Left colon (tissue), 2 donors: ENCODE data around the gene CCDC6. TPM values are rescaled to one million over a fixed set of nuclear protein-coding genes. Genes with fewer than 3 reads are reported as not detected.
"Not testable (repeated sequence)": the region's sequence is repeated elsewhere in the genome, so short reads cannot be mapped to it uniquely, and the experiment has no call there.

Experiments used
- ATAC-seq: fragments of 200-7000 bp; cut with Tn5 transposase; one replicate; pipeline ENCODE4 v1.9.1; 2020; ENCODE audit warnings: mild to moderate bottlenecking, moderate library complexity
- DNase-seq, 2 donors: peaks; one replicate each; pipeline ENCODE4 v3.0.0-alpha.2; 2020
- intact Hi-C, 2 donors: fragments of 100-400 bp; cut with DNase I in 1 of 2; cut with micrococcal nuclease in 1 of 2; formaldehyde crosslinking; loops; one replicate each; pipeline versions ENCODE4 v1.11.2 to v1.14.0; 2022; cut with DNase I, micrococcal nuclease
- total RNA-seq, 2 donors: library from RNA; stranded (reverse); fragmentation: NEBNext Ultra II Directional; extraction: Animal tissue kit (Norgen Biotek cat#: 25700); gene quantifications; one replicate each; pipeline ENCODE4 v1.2.1, GENCODE V29; 2021
- donor health status: DM: no; HTN: no; CAD: no.
- donor health status: DM: yes; HTN: yes; CAD: no.

The CCDC6 gene
- total RNA-seq, 2 donors from 2014 or later, result 54.9 to 60.7 TPM

DNA sequence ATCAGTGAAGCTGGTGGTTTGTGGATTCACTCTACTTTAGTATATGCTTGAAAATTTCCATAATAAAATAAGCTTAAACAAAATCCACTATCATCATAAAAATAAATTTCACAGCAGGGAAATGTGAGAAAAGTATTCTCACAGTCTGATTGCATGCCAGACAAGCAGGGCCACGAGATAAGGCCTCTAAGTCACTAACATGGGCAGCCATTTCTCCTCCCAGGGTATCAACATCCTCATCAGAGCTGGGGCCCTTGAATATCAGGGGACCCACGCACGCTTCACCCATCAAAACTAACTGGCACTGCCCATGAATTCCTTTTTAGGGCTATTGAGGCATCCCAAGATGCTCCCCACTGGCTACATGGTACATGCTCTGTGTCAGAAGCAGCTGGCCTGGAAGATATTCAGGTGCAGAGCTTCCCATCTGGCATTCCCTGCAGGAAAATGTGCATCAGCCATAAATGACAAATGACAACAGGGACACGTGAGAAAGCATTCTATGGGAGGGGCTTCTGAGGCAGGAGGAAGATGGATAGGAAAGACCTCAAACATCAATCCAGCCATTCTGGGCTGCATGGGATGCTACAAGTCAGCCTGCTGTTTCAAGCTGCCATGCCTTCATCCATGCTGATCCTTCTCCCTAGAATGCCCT is 17.4 kb downstream of the CCDC6 start:
- ATAC-seq (no peak), DNase-seq (no peak)
- intact Hi-C loops, result no loop called here

DNA sequence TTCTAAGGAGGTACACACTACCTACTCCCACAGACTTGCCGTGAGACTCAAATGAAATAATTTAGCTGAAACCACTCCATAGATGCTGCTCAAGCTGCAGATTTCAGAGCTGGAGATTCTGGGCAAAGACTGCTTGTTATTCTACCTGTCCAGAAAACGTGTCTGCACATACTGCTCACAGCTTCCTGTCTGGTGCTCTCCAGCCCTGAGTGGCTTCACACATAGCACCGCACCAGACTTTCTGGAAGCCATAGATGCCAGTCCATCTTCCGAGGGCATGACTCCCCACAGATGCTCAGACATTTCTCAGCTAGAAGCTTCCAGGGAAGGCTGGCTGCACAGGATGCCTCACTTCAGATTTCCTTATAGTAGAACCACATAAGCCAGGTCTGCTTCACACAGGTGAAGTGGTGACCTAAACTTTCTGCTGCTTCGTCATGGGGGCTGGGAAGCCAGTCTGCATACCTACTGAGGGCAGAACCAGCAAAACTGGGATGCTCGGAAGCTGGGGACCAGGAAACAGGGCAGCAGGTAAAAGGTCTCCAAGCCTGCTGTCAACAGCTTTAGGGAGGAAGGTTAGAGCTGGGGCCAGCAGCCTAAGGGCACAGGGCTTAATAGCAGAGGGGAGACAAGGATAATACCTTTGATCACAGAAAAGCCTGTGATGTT is 18.2 kb downstream of the CCDC6 start:
- DNase-seq (no peak), ATAC-seq (no peak)
- intact Hi-C loops, result no loop called here

DNA sequence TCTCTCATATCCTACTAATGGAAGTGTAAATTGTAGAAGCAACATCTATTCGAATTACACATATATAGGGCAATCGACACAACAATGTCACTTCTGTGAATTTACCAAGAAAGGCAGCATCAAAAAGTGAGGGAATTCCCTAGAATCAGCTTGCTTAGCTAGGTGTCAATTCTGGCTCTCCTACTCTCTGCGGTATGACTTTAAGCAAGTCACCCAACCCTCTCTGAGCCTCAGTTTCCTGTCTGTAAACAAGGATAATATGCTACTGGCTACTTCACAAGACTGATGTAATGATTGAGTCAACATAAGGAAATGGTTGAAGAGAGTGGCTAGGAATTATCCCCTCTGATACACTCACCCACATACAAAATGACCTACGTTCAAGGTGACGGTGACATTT is 19.4 kb downstream of the CCDC6 start:
- ATAC-seq, result no peak
- DNase-seq, result no peak
- intact Hi-C loops, result no loop called here

DNA sequence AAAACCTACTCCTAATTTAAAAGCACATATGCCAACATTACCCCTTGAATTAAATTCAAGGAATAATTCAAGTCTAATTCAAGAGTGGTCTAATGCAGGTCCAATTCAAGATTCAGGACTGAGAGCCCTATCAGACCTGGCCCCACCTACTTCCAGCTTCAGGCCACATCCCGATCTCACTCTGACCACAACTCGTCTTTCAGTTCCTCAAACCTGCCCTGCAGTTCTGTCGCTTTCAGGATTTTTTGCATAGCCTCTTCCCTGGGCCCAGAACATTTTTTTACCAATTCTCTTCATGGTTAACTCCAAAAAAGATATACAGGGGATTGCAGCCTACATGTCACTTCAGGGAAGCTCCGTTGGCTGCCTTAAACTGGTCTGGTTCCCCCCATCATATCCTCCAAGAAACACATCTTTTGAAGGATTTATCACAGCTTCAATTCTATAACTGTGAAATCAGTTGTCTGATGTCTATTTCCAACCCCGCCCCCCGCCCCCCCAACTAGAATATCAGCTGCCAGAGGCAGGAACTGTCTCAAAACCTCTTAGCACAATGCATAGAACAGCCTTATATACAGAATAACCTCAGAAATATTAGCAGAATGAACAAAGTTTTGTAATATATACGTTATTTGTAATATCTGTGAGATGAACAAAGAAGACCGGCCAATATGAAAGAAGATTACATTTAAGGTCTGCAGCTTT is 20.8 kb downstream of the CCDC6 start:
- ATAC-seq, result peak; percentile 28
- intact Hi-C loops, result no loop called here
- peak in 1 of 2 donors; percentile 51 for DNase-seq

- DNase-seq, intact Hi-C loops, ATAC-seq: not testable (repeated sequence)
These were observed 21.5 kb downstream of the CCDC6 start for GRCh38 chr10:59884893-59885292.

GRCh38 chr10:59881640-59882039 is 24.7 kb downstream of the CCDC6 start:
- intact Hi-C loops, result no loop called here

DNA sequence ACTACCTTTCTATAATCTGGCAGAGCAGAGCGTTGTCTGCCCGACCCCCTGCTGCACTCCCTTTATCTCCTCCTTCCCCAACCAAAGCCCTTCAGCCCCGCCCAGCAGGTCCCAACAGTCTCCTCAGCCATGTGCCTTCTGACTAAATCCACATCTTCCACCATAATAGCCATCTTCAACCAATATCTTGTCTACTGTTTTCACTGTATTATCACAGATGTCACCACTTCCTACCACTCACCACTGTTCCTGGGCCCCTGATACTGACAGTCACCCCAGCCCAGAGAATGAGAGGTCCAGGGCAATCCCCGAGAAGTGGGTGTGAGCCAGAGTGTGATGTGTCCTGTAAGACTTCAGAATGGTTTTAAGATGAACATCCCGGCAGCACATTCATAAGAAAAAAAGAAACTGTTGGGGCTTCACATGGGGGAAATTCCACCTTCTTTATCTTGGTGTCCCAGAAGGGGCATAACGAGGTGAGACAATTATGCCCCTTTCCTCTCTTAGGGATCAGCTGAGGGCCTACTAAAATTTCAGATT is 25.3 kb downstream of the CCDC6 start:
- intact Hi-C loops, result no loop called here
- ATAC-seq (peak; percentile 31), DNase-seq (no peak)

More at GRCh38 chr10:59881640-59882039, 24.7 kb downstream of the CCDC6 start:
- DNase-seq, result no peak
- no peak for ATAC-seq

DNA sequence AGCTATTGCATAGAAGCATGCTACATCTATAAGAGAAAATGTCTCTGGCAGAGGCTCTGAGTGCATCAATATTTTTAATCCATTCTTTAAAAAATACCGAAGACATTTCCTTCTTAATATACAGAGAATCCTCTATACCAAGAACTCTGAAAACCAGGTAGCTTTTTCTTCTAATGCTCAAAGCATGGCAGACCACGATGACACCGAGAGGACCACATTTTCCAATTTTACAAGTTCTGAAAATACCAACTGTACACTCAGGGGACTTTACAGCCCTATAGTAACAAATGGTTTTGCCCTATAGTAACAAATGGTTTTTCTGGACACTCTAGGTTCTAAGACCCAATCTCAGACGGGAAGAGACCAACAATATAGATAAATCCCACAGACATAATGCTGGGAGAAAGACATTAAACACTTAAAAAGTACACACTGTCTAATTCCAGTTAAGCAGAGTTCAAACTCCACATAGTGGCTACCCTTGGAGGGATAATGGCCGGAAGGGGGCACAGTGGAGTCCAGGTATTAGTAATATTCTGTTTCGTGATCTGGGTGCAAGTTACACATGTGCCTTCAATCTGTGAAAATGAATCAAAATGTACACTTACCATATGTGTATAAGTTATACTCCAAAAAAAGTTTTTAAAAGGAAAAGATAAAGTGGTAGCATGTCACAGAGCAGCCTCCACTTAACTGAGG is 26.2 kb downstream of the CCDC6 start:
- no peak for DNase-seq
- ATAC-seq, result no peak
- intact Hi-C loops, result no loop called here

DNA sequence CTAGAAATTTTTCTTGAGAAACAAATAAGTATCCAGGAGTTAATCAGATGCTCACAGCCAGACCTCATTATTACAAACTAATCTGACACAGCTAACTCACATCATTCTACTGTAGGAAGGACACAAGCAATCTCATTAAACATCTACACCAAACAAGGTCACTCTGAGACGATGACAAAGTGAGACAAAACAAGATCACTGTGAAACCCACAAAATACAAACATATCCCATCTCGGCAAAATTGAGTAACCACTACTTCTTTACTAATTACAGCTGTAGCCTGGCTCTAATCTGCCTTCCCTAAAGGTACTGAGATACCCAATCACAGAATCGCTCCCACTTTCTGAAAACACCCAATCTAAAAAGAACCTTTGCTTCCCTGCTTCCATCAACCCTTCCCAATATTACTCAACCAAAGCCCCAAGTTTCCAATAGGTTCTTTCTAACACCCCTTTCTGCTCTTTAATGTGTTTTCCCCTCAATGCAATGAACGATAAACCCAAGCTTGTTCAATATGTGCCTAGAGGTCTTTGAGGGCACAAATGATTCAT is 26.9 kb downstream of the CCDC6 start:
- no peak for ATAC-seq
- intact Hi-C loops, result no loop called here
- no peak for DNase-seq

DNA sequence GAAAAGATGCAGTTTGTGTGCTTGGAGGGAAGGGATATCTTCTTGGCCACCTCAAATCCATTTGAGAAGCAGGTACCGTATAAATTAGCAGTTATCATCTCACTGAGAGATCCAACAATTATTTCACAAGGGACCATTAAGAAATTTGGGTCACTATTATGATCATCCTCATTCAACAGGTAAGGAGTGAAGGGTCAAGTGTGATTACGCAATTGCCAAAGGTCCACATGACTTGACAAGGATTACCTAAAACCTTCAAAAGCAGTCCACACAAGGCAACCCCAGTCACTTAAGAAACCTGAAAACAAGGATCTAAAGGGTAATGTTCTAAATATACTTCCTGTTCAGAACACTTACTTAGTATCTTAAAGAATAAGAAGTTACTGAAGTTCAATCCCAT is 27.4 kb downstream of the CCDC6 start:
- DNase-seq (no peak), ATAC-seq (no peak)
- intact Hi-C loops, result no loop called here

GRCh38 chr10:59878289-59878688 is 28.1 kb downstream of the CCDC6 start:
- intact Hi-C loops, result no loop called here
- no peak for ATAC-seq
- DNase-seq, result no peak

- no peak for DNase-seq
- intact Hi-C loops, result no loop called here
- no peak for ATAC-seq
These were observed 29.1 kb downstream of the CCDC6 start for GRCh38 chr10:59877191-59877671.

DNA sequence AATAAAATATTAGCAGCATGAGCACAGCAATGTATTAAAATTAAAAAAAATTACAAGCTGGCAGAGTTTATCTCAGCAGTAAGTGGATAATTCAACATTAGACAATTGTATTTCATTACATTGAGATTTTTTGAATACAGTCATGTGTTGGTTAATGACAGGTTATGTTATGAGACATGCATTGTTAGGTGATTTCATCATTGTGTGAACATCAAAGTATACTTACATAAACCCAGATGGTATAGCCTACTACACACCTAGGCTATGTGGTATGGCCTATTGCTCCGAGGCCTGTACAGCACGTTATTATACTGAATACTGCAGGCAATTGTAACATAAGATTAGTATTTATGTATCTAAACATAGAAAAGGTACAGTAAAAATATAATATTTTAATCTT is 29.7 kb downstream of the CCDC6 start:
- no peak for DNase-seq
- intact Hi-C loops, result no loop called here
- no peak for ATAC-seq

DNA sequence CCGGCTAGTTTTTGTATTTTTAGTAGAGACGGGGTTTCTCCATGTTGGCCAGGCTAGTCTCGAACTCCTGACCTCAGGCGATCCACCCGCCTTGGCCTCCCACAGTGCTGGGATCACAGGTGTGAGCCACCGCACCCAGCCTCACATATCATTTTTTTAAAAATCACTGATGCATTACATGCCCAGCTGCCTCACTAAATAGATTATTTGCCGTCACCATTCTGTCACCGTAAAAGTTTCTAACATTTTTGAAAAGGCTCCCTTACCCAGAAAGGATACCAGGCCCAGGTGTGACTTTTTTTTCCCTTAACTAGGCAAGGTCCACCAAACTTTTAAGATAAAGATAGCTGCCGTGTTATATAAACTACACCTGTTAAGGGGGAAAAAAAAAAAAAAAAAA is 30.1 kb downstream of the CCDC6 start:
- ATAC-seq, DNase-seq, intact Hi-C loops: not testable (repeated sequence)

GRCh38 chr10:59873896-59874295 is 32.5 kb downstream of the CCDC6 start:
- intact Hi-C loops, result no loop called here
- peak; percentile 81 for ATAC-seq
- DNase-seq, result peak in 1 of 2 donors; percentile 63

GRCh38 chr10:59872892-59873463 is 33.4 kb downstream of the CCDC6 start:
- intact Hi-C loops, result no loop called here
- ATAC-seq, result peak; percentile 67
- DNase-seq, result peak; percentile 45 to 78

- intact Hi-C loops, result no loop called here
- ATAC-seq, result no peak
- DNase-seq, result no peak
These were observed 36.2 kb downstream of the CCDC6 start for GRCh38 chr10:59870152-59870551.

DNA sequence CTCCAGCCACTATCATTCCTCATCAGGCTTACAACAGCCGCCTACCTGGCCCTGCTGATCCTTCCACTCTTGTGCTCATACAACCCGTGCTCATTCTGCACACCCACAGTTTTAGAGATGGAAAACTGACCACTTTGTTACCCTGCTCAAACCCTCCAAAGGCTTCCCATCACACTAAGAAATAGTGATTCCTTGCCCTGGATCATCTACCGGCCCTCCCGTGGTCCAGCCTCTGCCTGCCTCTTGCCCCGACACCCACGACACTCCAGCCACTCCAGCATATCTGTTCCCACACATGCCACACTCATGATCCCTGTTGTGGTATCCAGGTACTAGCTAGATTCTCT is 36.8 kb downstream of the CCDC6 start:
- DNase-seq (no peak), ATAC-seq (no peak)
- intact Hi-C loops, result no loop called here
